Left ventricle myocardium inferior (tissue), 1 donor: ENCODE results near the gene CCNT2. TPM values are rescaled to one million over a fixed set of nuclear protein-coding genes. Genes with fewer than 3 reads are reported as not detected.
A peak's percentile ranks its signal among the peaks of the same experiment; 100 is the strongest.

Experiments used
- DNase-seq: peaks from one replicate; pipeline ENCODE4 v3.0.0-alpha.2; 2020
- H3K27ac ChIP-seq: fragments of 200-600 bp; replicated peaks from 2 replicates; pipeline ENCODE4 v1.8.0; 2021
- H3K27me3 ChIP-seq: fragments of 200-600 bp; 2 replicates; pipeline ENCODE4 v1.8.0; 2021; ENCODE audit warnings: low read depth
- H3K36me3 ChIP-seq: fragments of 200-600 bp; 2 replicates; pipeline ENCODE4 v1.8.0; 2021
- H3K4me1 ChIP-seq: fragments of 200-600 bp; 2 replicates; pipeline ENCODE4 v1.8.0; 2021
- H3K4me3 ChIP-seq: fragments of 200-600 bp; 2 replicates; pipeline ENCODE4 v1.8.0; 2021; ENCODE audit warnings: mild to moderate bottlenecking, moderate library complexity
- H3K9me3 ChIP-seq: fragments of 200-600 bp; replicated peaks from 2 replicates; pipeline ENCODE4 v1.8.0; 2021
- CTCF ChIP-seq: fragments of 200-600 bp; IDR thresholded peaks from 2 replicates; pipeline ENCODE4 v1.8.0; 2021; ENCODE audit warnings: antibody characterized with exemption, mild to moderate bottlenecking, borderline replicate concordance
- intact Hi-C: fragments of 100-400 bp; cut with micrococcal nuclease; formaldehyde crosslinking; loops from one replicate; pipeline ENCODE4 v1.11.0; 2022
- total RNA-seq: library from RNA; stranded (reverse); fragmentation: NEBNext Ultra II Directional; extraction: Animal tissue kit (Norgen Biotek cat#: 25700); gene quantifications from one replicate; pipeline ENCODE4 v1.2.1, GENCODE V29; 2021
- donor health status: DM: no; HTN: yes; CAD: no; lungs with severe emphysema.

The CCNT2 gene
- total RNA-seq, 1 donor from 2014 or later = 16.9 TPM

GRCh38 chr2:134979221-134979620, 60.6 kb downstream of the CCNT2 start:
- TF ChIP-seq CTCF = no peak
- Histone ChIP-seq H3K4me3 (no peak overlapping the region), H3K4me1 (peaks cover 10% of the 10 kb centered on the region), H3K27ac (no peak overlapping the region), H3K36me3 (no peaks in the 10 kb centered on the region), H3K9me3 (peaks cover 8% of the 10 kb centered on the region), H3K27me3 (no peaks in the 10 kb centered on the region)
- DNase-seq = no peak
- intact Hi-C loops = no loop called here

- intact Hi-C loops = no loop called here
- no peaks in the 10 kb centered on the region for H3K27me3 ChIP-seq
- no peak for DNase-seq
- no peak overlapping the region for H3K27ac ChIP-seq
- TF ChIP-seq CTCF = no peak
- no peak overlapping the region for H3K4me3 ChIP-seq
- no peaks in the 10 kb centered on the region for H3K9me3 ChIP-seq
- H3K4me1 ChIP-seq = peaks cover 10% of the 10 kb centered on the region
- no peaks in the 10 kb centered on the region for H3K36me3 ChIP-seq
These were observed 62.0 kb downstream of the CCNT2 start for GRCh38 chr2:134980639-134981038.

GRCh38 chr2:134982603-134983002, 64.0 kb downstream of the CCNT2 start:
- no peak overlapping the region for H3K27ac ChIP-seq
- TF ChIP-seq CTCF = no peak
- no peaks in the 10 kb centered on the region for H3K27me3 ChIP-seq
- no peak for DNase-seq
- intact Hi-C loops = no loop called here
- H3K36me3 ChIP-seq = no peaks in the 10 kb centered on the region
- H3K4me1 ChIP-seq = no peaks in the 10 kb centered on the region
- no peak overlapping the region for H3K4me3 ChIP-seq
- no peaks in the 10 kb centered on the region for H3K9me3 ChIP-seq

GRCh38 chr2:134985061-134985460, 66.4 kb downstream of the CCNT2 start:
- DNase-seq = no peak
- Histone ChIP-seq H3K36me3 (no peaks in the 10 kb centered on the region), H3K4me1 (no peaks in the 10 kb centered on the region), H3K4me3 (no peak overlapping the region), H3K9me3 (no peaks in the 10 kb centered on the region), H3K27ac (no peak overlapping the region), H3K27me3 (no peaks in the 10 kb centered on the region)
- no peak for TF ChIP-seq CTCF
- intact Hi-C loops = no loop called here

GRCh38 chr2:134988994-134989605, 70.5 kb downstream of the CCNT2 start:
- no peak for DNase-seq
- peak; percentile 58 for TF ChIP-seq CTCF
- no peaks in the 10 kb centered on the region for H3K4me1 ChIP-seq
- H3K4me3 ChIP-seq = no peak overlapping the region
- intact Hi-C loops = no loop called here
- H3K9me3 ChIP-seq = no peaks in the 10 kb centered on the region
- H3K27me3 ChIP-seq = peaks cover 6% of the 10 kb centered on the region
- H3K27ac ChIP-seq = no peak overlapping the region
- no peaks in the 10 kb centered on the region for H3K36me3 ChIP-seq
